SKM-1 (cell line): ENCODE results near the gene ZNRF3.
"Not testable (repeated sequence)": the region's sequence is repeated elsewhere in the genome, so short reads cannot be mapped to it uniquely, and the experiment has no call there.

Source experiments
- DNase-seq: peaks from one replicate; lab custom pipeline; 2025; ENCODE audit not compliant: unreplicated experiment; lab: John Stamatoyannopoulos, UW

Gene ZNRF3

GRCh38 chr22:28929197-28929596, 45.8 kb downstream of the ZNRF3 start:
- no peak for DNase-seq

- no peak for DNase-seq
These were observed 47.1 kb downstream of the ZNRF3 start for GRCh38 chr22:28930357-28931007.

GRCh38 chr22:28931844-28932567, 48.6 kb downstream of the ZNRF3 start:
- no peak for DNase-seq

GRCh38 chr22:28933321-28933720, 49.9 kb downstream of the ZNRF3 start:
- no peak for DNase-seq

GRCh38 chr22:28934026-28934425, 50.7 kb downstream of the ZNRF3 start:
- no peak for DNase-seq

GRCh38 chr22:28935140-28935539, 51.8 kb downstream of the ZNRF3 start:
- DNase-seq = no peak

- DNase-seq = no peak
These were observed 52.3 kb downstream of the ZNRF3 start for GRCh38 chr22:28935713-28936112.

GRCh38 chr22:28936200-28936599, 52.8 kb downstream of the ZNRF3 start:
- DNase-seq = no peak

GRCh38 chr22:28937206-28938025, 54.0 kb downstream of the ZNRF3 start:
- no peak for DNase-seq

- no peak for DNase-seq
These were observed 55.0 kb downstream of the ZNRF3 start for GRCh38 chr22:28938286-28938833.

- DNase-seq = no peak
These were observed 56.0 kb downstream of the ZNRF3 start for GRCh38 chr22:28939394-28939793.

GRCh38 chr22:28939932-28940331, 56.6 kb downstream of the ZNRF3 start:
- no peak for DNase-seq

GRCh38 chr22:28940441-28940840, 57.1 kb downstream of the ZNRF3 start:
- no peak for DNase-seq

GRCh38 chr22:28942333-28942732, 59.0 kb downstream of the ZNRF3 start:
- DNase-seq = no peak

- DNase-seq = no peak
These were observed 59.6 kb downstream of the ZNRF3 start for GRCh38 chr22:28942801-28943500.

GRCh38 chr22:28943501-28943879, 60.1 kb downstream of the ZNRF3 start:
- DNase-seq = peak; percentile 3

- no peak for DNase-seq
These were observed 63.8 kb downstream of the ZNRF3 start for GRCh38 chr22:28947125-28947524.

GRCh38 chr22:28948424-28948823, 65.1 kb downstream of the ZNRF3 start:
- no peak for DNase-seq

GRCh38 chr22:28948860-28949551, 65.6 kb downstream of the ZNRF3 start:
- DNase-seq = not testable (repeated sequence)

GRCh38 chr22:28949788-28950187, 66.4 kb downstream of the ZNRF3 start:
- DNase-seq = no peak
